T-helper 17 cell (primary cell): ENCODE measurements around the gene PRKAB1. TPM values are rescaled to one million over a fixed set of nuclear protein-coding genes. Genes with fewer than 3 reads are reported as not detected.

Source experiments
- total RNA-seq, 4 donors: library from RNA in 2 of 4; stranded (reverse) in 2 of 4; gene quantifications; one replicate each; pipeline ENCODE4 v1.2.3 and lab custom pipeline; 2022 to 2026

PRKAB1 gene
- total RNA-seq, 2 donors from 2014 or later, result 20.4 to 28.2 TPM

Other genes with a start within 250 kb of the PRKAB1 start
- not detected for gene TMEM233, start 74.4 kb upstream of the PRKAB1 start, total RNA-seq
- 1 to 10 TPM; 1.6 to 2.5 TPM for gene CIT, start 209.2 kb downstream of the PRKAB1 start, total RNA-seq